DND-41 (cell line): ENCODE results near the gene ENO2.
A peak's percentile ranks its signal among the peaks of the same experiment; 100 is the strongest.

Experiments used
- ATAC-seq: fragments of 200-7000 bp; cut with Tn5 transposase; 3 replicates; pipeline ENCODE4 v1.9.1; 2021; ENCODE audit warnings: low read depth; ENCODE audit not compliant: insufficient read depth
- DNase-seq: peaks from one replicate; pipeline ENCODE4 v3.0.0-alpha.2; 2020
- H2AFZ ChIP-seq: 2 replicates; pipeline ENCODE4 v1.6.0; 2012; ENCODE audit warnings: low read depth, low read length
- H3K27ac ChIP-seq: 2 replicates; pipeline ENCODE4 v1.5.1; 2012; ENCODE audit warnings: low read length, inconsistent platforms
- H3K27me3 ChIP-seq: fragments of 200-600 bp; sonication (generic); 2 replicates; pipeline ENCODE4 v1.6.0; 2012; ENCODE audit warnings: low read length, mild to moderate bottlenecking, inconsistent platforms; ENCODE audit not compliant: insufficient read depth, poor library complexity
- H3K36me3 ChIP-seq: 2 replicates; pipeline ENCODE4 v1.5.1; 2012; ENCODE audit warnings: low read length, inconsistent platforms; ENCODE audit not compliant: insufficient read depth
- H3K4me1 ChIP-seq: 2 replicates; pipeline ENCODE4 v1.5.1; 2012; ENCODE audit warnings: mild to moderate bottlenecking, low read length; ENCODE audit not compliant: insufficient read depth
- H3K4me2 ChIP-seq: 2 replicates; pipeline ENCODE4 v1.6.0; 2012; ENCODE audit warnings: mild to moderate bottlenecking, moderate library complexity, low read length, inconsistent platforms; ENCODE audit not compliant: insufficient read depth
- H3K4me3 ChIP-seq, 2 experiments: fragments of 200-600 bp in 1 of 2; shearing (Covaris generic) in 1 of 2; 2 replicates each; pipeline ENCODE4 v1.5.1; 2012 to 2016; ENCODE audit warnings: inconsistent platforms in 2 of 2, low read length in 2 of 2, mild to moderate bottlenecking in 2 of 2, low read depth in 1 of 2, moderate library complexity in 1 of 2
- H3K79me2 ChIP-seq: 2 replicates; pipeline ENCODE4 v1.6.0; 2012; ENCODE audit warnings: low read length, inconsistent platforms; ENCODE audit not compliant: insufficient read depth
- H3K9ac ChIP-seq: 2 replicates; pipeline ENCODE4 v1.6.0; 2012; ENCODE audit warnings: low read depth, mild to moderate bottlenecking, inconsistent platforms, low read length, moderate library complexity
- H3K9me3 ChIP-seq: 2 replicates; pipeline ENCODE4 v1.5.1; 2012; ENCODE audit warnings: low read length, moderate library complexity, mild to moderate bottlenecking, inconsistent platforms; ENCODE audit not compliant: insufficient read depth, severe bottlenecking
- H4K20me1 ChIP-seq: 2 replicates; pipeline ENCODE4 v1.6.0; 2012; ENCODE audit warnings: low read length; ENCODE audit not compliant: insufficient read depth
- CTCF ChIP-seq: IDR thresholded peaks from 2 replicates; pipeline ENCODE4 v1.5.1; 2012; ENCODE audit warnings: borderline replicate concordance, low read length, moderate library complexity, mild to moderate bottlenecking; ENCODE audit not compliant: poor library complexity, severe bottlenecking; ENCODE audit errors: extremely low read depth
- EZH2 ChIP-seq: IDR thresholded peaks from 3 replicates; pipeline ENCODE4 v1.6.1; 2012; ENCODE audit warnings: borderline replicate concordance, low read depth, mild to moderate bottlenecking, moderate library complexity, low read length, inconsistent platforms; ENCODE audit not compliant: severe bottlenecking

Gene ENO2

GRCh38 chr12:6957741-6958608 is 43.6 kb downstream of the ENO2 start:
- peak overlapping the region; percentile 64 for H3K27ac ChIP-seq
- no peak for ATAC-seq
- no peaks in the 10 kb centered on the region for H4K20me1 ChIP-seq
- peaks cover 37% of the 10 kb centered on the region for H3K4me1 ChIP-seq
- TF ChIP-seq CTCF: no peak
- TF ChIP-seq EZH2: no peak
- H3K79me2 ChIP-seq: no peaks in the 10 kb centered on the region
- H3K9ac ChIP-seq: peak overlapping the region; percentile 24; the same call in 1 of the 2 replicates
- H3K4me2 ChIP-seq: no peak overlapping the region
- no peak overlapping the region for H2AFZ ChIP-seq
- no peaks in the 10 kb centered on the region for H3K36me3 ChIP-seq
- no peaks in the 10 kb centered on the region for H3K27me3 ChIP-seq
- H3K4me3 ChIP-seq: no peak overlapping the region
- H3K9me3 ChIP-seq: no peaks in the 10 kb centered on the region
- DNase-seq: no peak

GRCh38 chr12:6958609-6959057 is 44.3 kb downstream of the ENO2 start:
- H3K4me2 ChIP-seq: no peak overlapping the region; the same call in 1 of the 2 replicates
- H3K79me2 ChIP-seq: no peaks in the 10 kb centered on the region
- ATAC-seq: no peak
- no peaks in the 10 kb centered on the region for H4K20me1 ChIP-seq
- H3K4me1 ChIP-seq: peaks cover 31% of the 10 kb centered on the region
- no peak overlapping the region for H2AFZ ChIP-seq
- no peak overlapping the region for H3K4me3 ChIP-seq
- DNase-seq: no peak
- no peaks in the 10 kb centered on the region for H3K9me3 ChIP-seq
- peak overlapping the region; percentile 24; the same call in 1 of the 2 replicates for H3K9ac ChIP-seq
- H3K36me3 ChIP-seq: no peaks in the 10 kb centered on the region
- H3K27ac ChIP-seq: peak overlapping the region; percentile 64
- TF ChIP-seq CTCF: no peak
- TF ChIP-seq EZH2: no peak
- H3K27me3 ChIP-seq: no peaks in the 10 kb centered on the region

GRCh38 chr12:6959058-6959804 is 44.9 kb downstream of the ENO2 start:
- H3K36me3 ChIP-seq: peaks cover 2% of the 10 kb centered on the region; the same call in 1 of the 2 replicates
- H3K9ac ChIP-seq: peak overlapping the region; percentile 24; the same call in 1 of the 2 replicates
- H3K4me2 ChIP-seq: peak overlapping the region; percentile 30
- no peaks in the 10 kb centered on the region for H3K27me3 ChIP-seq
- H3K79me2 ChIP-seq: no peaks in the 10 kb centered on the region
- TF ChIP-seq CTCF (no peak), EZH2 (no peak)
- no peak overlapping the region for H3K4me3 ChIP-seq
- peak; percentile 73 for DNase-seq
- no peaks in the 10 kb centered on the region for H3K9me3 ChIP-seq
- no peaks in the 10 kb centered on the region for H4K20me1 ChIP-seq
- peaks cover 25% of the 10 kb centered on the region for H3K4me1 ChIP-seq
- H2AFZ ChIP-seq: no peak overlapping the region
- peak; percentile 86 for ATAC-seq
- H3K27ac ChIP-seq: peak overlapping the region; percentile 64
